GM19468 (cell line): ENCODE results near the gene COMT.

Source experiments
- ATAC-seq: cut with Tn5 transposase; IDR thresholded peaks from one replicate; pipeline ENCODE4 v1.9.1; 2021; ENCODE audit warnings: mild to moderate bottlenecking, moderate library complexity, moderate number of reproducible peaks; ENCODE audit not compliant: unreplicated experiment; ENCODE audit errors: extremely low read depth

The COMT gene

GRCh38 chr22:19990609-19991394, 49.2 kb downstream of the COMT start:
- no peak for ATAC-seq

- ATAC-seq = no peak
These were observed 49.7 kb downstream of the COMT start for GRCh38 chr22:19991395-19991644.

GRCh38 chr22:19991645-19992451, 50.3 kb downstream of the COMT start:
- ATAC-seq = no peak

- ATAC-seq = no peak
These were observed 50.9 kb downstream of the COMT start for GRCh38 chr22:19992481-19992911.

- no peak for ATAC-seq
These were observed 51.4 kb downstream of the COMT start for GRCh38 chr22:19992921-19993355.

GRCh38 chr22:19993926-19994325, 52.4 kb downstream of the COMT start:
- ATAC-seq = no peak

GRCh38 chr22:19994851-19995610, 53.5 kb downstream of the COMT start:
- no peak for ATAC-seq

GRCh38 chr22:19995611-19996339, 54.2 kb downstream of the COMT start:
- no peak for ATAC-seq

- no peak for ATAC-seq
These were observed 55.3 kb downstream of the COMT start for GRCh38 chr22:19996694-19997384.

GRCh38 chr22:19997561-19998231, 56.1 kb downstream of the COMT start:
- ATAC-seq = no peak

- ATAC-seq = no peak
These were observed 56.8 kb downstream of the COMT start for GRCh38 chr22:19998232-19998951.

- ATAC-seq = no peak
These were observed 57.6 kb downstream of the COMT start for GRCh38 chr22:19998991-19999820.

GRCh38 chr22:20000246-20001081, 58.9 kb downstream of the COMT start:
- no peak for ATAC-seq

GRCh38 chr22:20001082-20001638, 59.6 kb downstream of the COMT start:
- no peak for ATAC-seq

GRCh38 chr22:20002128-20002527, 60.6 kb downstream of the COMT start:
- no peak for ATAC-seq

GRCh38 chr22:20002636-20003035, 61.1 kb downstream of the COMT start:
- no peak for ATAC-seq

GRCh38 chr22:20003304-20003703, 61.7 kb downstream of the COMT start:
- no peak for ATAC-seq
